Cerebellar nuclear complex (tissue), 1 donor: Measurements from ENCODE around the gene AUTS2.

ENCODE experiments used
- DNase-seq, 2 experiments: peaks; one replicate each; lab custom pipeline; 2025; lab: John Stamatoyannopoulos, UW

The AUTS2 gene

GRCh38 chr7:70777251-70777650 is 1179.0 kb downstream of the AUTS2 start:
- DNase-seq: no peak

DNA sequence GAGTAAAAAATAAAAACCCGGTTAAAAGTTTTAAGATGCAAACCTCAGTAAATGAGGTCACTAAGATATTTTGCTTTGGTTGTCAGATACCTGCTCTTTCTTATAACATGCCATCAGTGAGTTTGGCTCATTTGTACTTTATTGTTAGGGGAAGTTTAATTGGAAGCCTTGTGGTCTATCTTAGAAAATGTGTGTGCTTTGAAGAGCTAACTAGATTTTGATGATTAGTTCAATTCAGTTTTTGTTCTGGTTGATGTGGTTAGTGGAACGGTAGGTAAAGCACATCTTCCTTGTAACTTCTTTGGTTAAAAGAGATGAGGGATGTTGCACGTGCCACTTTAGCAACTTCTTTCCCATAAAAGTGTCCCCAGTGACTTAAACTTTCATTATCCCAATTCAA is 1180.3 kb downstream of the AUTS2 start:
- DNase-seq: no peak

DNA sequence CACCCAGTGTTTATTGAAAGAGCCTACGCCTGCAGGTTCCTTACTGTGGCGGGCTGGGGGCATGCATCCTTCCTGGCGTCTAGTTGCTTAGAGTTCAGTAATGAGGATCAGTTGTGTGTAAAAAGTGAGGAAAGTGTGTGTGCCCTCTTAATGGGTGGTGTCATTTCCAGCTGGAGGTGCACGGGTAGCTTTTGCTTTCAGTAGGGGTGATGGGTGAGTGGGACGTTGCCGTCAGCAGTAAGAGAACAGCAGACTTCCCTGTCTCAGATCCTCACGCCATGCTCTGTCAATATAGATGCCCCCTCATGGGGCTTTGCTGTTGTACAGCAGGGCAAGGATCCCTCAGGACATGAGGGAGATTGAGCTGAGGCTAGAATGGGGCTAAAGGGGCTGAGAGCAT is 1181.0 kb downstream of the AUTS2 start:
- DNase-seq: no peak

GRCh38 chr7:70781922-70782311 is 1183.6 kb downstream of the AUTS2 start:
- DNase-seq: no peak

GRCh38 chr7:70782796-70783195 is 1184.5 kb downstream of the AUTS2 start:
- DNase-seq: peak in 1 of 2 experiments; percentile 65

DNA sequence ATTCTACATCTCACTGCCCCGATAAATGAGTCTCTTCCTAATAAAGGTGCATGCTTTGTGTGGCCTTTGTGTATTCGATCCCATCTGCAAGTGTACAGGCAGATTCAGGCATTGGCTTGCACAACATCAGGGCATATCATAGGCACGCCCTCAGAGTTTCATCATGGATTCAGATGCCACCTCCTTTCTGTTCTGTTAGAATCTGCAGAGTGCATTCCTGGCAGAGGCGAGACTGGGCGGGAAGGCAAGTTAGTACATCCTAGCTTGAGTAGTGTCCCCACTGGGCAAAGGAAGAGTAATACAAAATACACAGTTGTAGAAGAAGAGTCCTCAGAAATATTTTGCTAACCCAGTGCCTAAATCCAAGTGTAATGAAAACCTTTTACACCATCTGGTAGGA is 1187.2 kb downstream of the AUTS2 start:
- DNase-seq: no peak

GRCh38 chr7:70786076-70786475 is 1187.8 kb downstream of the AUTS2 start:
- no peak for DNase-seq

DNA sequence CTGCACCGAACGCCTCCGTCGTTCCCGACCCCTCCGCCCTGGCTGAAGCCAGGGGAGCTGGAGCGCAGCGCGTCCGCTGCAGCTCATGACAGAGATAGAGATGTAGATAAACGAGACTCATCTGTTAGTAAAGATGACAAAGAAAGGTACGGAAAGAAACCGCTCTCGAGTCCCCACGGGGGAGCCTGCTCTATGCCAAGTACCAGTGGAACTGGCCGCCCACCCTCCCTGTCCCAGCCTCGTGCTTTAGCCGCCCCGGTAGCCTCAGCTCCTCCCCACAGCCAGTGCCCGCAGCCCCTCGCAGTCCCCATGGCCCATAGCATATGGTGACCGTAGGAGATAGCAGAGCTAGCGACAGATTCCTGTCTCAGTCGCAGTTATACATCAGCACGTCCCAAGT is 1189.0 kb downstream of the AUTS2 start:
- no peak for DNase-seq

- no peak for DNase-seq
Observed at GRCh38 chr7:70787771-70788170, 1189.5 kb downstream of the AUTS2 start.

DNA sequence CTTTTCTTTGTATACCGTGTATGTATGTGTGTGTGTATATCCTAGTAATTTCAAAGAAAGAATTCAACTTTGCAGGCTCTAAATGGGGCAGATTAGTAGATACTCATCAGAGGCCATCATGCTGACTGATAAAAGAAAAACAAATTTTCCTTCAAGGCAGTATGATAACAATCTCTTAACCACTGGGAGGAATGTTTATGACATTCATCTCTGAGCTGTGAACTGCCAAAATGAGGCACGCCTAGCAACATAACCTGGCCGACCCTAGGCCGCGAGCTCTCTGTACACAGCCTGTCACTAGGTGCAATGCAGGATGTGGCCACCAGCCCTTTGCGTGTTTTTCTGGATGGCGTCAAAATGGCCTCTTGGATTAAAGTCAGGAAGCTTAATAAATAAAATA is 1190.0 kb downstream of the AUTS2 start:
- no peak for DNase-seq

DNA sequence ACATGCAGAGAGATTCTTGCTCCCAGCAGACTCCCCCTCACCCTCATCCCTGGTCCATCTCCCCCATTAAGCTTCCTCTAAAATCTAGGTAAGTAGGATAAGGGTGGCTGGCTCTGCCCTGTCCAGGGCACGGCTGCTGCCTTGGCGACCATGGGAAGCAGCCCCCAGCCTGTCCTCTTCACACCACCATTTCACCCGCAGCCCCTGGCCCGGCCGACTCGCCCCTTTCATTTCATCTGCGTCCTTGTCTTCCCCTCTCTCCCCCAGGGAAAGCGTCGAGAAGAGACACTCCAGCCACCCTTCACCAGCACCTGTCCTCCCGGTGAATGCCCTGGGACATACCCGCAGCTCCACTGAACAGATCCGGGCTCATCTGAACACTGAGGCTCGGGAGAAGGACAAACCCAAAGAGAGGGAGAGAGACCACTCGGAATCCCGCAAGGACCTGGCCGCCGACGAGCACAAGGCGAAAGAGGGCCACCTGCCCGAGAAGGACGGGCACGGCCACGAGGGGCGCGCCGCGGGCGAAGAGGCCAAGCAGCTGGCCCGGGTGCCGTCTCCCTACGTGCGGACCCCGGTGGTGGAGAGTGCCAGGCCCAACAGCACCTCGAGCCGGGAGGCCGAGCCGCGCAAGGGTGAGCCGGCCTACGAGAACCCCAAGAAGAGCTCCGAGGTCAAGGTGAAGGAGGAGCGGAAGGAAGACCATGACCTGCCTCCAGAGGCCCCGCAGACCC is 1191.4 kb downstream of the AUTS2 start:
- DNase-seq: no peak

DNA sequence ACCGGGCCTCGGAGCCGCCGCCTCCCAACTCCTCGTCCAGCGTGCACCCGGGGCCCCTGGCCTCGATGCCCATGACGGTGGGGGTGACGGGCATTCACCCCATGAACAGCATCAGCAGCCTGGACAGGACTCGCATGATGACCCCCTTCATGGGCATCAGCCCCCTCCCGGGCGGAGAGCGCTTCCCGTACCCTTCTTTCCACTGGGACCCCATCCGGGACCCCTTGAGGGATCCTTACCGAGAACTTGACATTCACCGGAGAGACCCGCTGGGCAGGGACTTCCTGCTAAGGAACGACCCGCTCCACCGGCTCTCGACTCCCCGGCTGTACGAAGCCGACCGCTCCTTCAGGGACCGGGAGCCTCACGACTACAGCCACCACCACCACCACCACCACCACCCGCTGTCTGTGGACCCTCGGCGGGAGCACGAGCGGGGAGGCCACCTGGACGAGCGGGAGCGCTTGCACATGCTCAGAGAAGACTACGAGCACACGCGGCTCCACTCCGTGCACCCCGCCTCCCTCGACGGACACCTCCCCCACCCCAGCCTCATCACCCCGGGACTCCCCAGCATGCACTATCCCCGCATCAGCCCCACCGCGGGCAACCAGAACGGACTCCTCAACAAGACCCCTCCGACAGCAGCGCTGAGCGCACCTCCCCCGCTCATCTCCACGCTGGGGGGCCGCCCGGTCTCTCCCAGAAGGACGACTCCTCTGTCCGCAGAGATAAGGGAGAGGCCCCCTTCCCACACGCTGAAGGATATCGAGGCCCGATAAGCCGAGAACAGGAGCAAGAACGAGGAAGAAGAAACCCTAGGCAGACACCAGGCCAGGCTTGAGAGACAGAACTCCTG is 1192.2 kb downstream of the AUTS2 start:
- no peak for DNase-seq

DNA sequence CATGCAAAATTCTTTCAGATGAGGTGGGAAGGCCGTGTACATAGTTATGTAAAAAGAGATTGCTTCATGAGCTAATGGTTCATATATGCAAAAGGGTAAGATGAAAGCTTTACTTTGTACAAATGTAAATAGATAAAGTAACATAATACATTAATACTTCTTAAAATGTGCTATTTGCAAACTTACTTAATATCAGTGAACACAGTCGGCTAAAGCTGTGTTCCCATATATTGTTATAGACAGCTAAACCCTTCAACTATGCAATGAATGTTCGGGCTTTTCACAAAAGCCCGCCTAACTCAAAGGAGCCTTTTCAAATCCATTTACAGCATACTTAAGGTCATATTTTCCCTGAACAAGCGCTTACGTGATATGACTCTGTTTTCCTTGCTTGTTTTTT is 1193.1 kb downstream of the AUTS2 start:
- no peak for DNase-seq

GRCh38 chr7:70793060-70793459 is 1194.8 kb downstream of the AUTS2 start:
- no peak for DNase-seq

DNA sequence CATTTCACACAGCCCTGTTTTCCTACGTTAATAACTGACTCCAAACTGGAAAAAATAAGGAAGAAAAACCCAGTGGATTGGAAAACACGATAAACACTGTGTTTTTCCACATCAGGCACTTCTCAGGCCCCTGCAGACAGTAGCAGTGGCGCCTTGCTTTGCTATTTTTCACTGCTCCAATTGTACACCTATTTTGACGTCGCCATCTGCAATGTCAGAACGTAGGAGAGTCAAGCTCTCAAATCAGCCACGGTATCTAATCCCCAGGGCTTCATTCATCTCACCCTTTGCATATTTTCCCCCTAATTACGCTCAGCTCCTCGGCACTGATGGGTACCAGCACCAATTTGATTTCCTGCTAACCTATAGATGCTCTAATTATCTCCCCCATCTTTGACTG is 1195.5 kb downstream of the AUTS2 start:
- no peak for DNase-seq

- DNase-seq: no peak
Observed at GRCh38 chr7:70794962-70795361, 1196.7 kb downstream of the AUTS2 start.

DNA sequence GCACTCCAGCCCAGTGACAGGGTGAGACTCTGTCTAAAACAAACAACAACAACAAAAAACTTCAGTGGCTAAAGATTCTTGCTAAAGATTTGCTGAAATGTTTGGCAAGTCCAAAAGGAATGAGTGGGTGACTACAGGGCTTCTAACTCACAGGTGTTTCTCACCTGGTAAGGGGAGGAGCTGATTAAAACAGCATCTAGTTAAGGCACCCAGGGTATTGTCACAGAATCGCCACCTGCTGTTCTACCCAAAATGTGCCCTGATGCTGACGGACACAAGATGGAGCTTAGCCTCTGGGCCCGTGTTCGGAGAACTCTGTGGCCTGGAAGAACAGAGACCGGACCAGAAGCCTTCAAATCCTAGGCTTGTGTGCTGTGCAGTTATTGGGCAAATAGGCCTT is 1197.7 kb downstream of the AUTS2 start:
- no peak for DNase-seq

- no peak for DNase-seq
Observed at GRCh38 chr7:70797109-70797514, 1198.8 kb downstream of the AUTS2 start.

DNA sequence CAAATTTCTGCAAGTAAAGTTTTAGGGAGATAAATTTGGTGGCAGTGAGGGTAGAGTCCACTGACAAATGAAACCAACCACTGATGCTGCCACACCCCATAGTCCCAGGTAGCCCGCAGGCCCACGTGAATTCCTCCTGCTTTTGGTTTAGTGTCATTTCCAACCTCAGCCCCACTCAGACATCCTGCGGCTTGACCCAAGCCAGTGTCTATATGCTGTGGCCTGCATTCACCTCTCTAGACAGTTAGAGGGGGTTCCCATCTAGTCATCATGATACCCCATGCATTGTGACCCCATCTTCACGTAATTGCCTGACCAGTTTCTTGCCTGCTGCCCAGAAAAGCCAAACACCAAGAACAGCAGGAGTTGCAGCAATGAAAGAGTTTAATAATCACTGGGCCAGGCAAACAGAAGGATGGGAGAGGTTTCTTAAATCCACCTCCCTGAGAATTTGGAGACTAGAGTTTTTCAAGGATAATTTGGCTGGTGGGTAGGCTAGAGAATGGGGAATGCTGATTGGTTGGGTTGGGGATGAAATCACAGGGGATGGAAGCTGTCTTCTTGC is 1201.6 kb downstream of the AUTS2 start:
- no peak for DNase-seq

GRCh38 chr7:70805360-70805759 is 1207.1 kb downstream of the AUTS2 start:
- no peak for DNase-seq

DNA sequence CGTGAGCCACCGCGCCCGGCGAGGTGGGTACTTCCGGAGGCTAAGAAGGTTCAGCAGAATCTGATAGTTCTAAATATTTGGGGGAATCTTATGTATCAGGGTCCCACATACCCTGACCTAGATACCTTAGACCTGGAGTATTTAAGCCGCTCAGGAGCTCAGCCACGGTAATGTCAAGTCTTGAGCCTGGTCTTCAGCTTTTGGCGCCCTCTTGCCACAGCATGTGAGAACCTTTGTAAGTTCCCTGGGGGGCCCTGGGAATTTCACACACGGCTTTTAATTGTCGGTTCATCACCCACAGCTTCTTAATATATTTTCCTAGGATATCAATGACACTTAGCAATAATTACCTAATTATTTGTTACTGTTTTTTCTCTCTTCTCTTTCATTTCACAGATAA is 1209.4 kb downstream of the AUTS2 start:
- no peak for DNase-seq

DNA sequence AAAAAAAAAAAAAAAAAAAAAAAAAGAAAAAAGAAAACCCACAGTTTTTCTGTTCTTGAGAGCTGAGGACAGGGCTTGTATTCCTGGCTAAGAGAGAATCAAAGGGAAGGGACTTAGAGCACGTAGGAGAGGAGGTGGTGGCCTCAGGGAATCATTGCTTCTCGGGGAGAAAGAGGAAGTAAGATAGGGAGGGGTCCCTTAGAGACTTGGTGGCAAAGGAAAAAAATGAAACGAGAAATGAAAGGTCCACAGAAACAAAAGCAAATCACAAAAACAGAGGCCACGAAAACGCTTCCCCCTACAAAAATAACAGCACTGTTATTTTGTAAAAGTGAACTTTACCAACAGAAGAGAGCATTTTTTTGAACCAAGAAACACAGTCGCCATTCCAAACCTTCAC is 1210.6 kb downstream of the AUTS2 start:
- DNase-seq: no peak

GRCh38 chr7:70810558-70811139 is 1212.4 kb downstream of the AUTS2 start:
- DNase-seq: no peak
